HL-60 (cell line): ENCODE data around the gene AKAP7.
"Not testable (repeated sequence)": the region's sequence is repeated elsewhere in the genome, so short reads cannot be mapped to it uniquely, and the experiment has no call there.

Experiments used
- DNase-seq, 2 experiments: peaks; one replicate each; pipeline ENCODE4 v3.0.0-alpha.2; 2010 to 2020; ENCODE audit warnings: low read depth in 1 of 2, low spot score in 1 of 2
- H3K27ac ChIP-seq: fragments of 250-450 bp; sonication (Bioruptor Pico); replicated peaks from 2 replicates; pipeline ENCODE4 v1.5.1; 2020; ENCODE audit warnings: mild to moderate bottlenecking, moderate library complexity
- H3K27me3 ChIP-seq: fragments of 250-450 bp; sonication (Bioruptor Pico); 2 replicates; pipeline ENCODE4 v1.5.1; 2021; ENCODE audit warnings: mild to moderate bottlenecking, moderate library complexity; ENCODE audit not compliant: insufficient read depth, poor library complexity, severe bottlenecking
- H3K4me3 ChIP-seq: replicated peaks from 2 replicates; pipeline ENCODE4 v1.5.1; 2011; ENCODE audit warnings: mild to moderate bottlenecking, control low read depth, low read length; ENCODE audit not compliant: insufficient read depth
- GABPA ChIP-seq: IDR thresholded peaks from 2 replicates; pipeline ENCODE4 v1.6.1; 2012; ENCODE audit warnings: low read depth
- POLR2AphosphoS5 ChIP-seq: IDR thresholded peaks from 2 replicates; pipeline ENCODE4 v1.6.1; 2012; ENCODE audit warnings: low read depth
- SPI1 ChIP-seq: IDR thresholded peaks from 2 replicates; pipeline ENCODE4 v1.6.1; 2012; ENCODE audit warnings: low read depth, mild to moderate bottlenecking, borderline replicate concordance
- TF ChIP-seq, protein P1 (sequence below): IDR thresholded peaks from 2 replicates; pipeline ENCODE4 v1.6.1; 2012; ENCODE audit warnings: low read depth; ENCODE audit not compliant: insufficient replicate concordance
- TF ChIP-seq, protein P2 (sequence below): IDR thresholded peaks from one replicate; pipeline ENCODE4 v1.5.1; 2011; ENCODE audit warnings: low read length, control low read depth, inconsistent platforms; ENCODE audit not compliant: insufficient read depth

The AKAP7 gene

DNA sequence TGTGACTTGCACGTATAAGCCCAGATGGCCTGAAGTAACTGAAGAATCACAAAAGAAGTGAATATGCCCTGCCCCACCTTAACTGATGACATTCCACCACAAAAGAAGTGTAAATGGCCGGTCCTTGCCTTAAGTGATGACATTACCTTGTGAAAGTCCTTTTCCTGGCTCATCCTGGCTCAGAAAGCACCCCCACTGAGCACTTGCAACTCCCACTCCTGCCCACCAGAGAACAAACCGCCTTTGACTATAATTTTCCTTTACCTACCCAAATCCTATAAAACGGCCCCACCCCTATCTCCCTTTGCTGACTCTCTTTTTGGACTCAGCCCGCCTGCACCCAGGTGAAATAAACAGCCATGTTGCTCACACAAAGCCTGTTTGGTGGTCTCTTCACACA is 193.5 kb downstream of the AKAP7 start:
- H3K4me3 ChIP-seq, H3K27ac ChIP-seq, H3K27me3 ChIP-seq, DNase-seq: not testable (repeated sequence)

DNA sequence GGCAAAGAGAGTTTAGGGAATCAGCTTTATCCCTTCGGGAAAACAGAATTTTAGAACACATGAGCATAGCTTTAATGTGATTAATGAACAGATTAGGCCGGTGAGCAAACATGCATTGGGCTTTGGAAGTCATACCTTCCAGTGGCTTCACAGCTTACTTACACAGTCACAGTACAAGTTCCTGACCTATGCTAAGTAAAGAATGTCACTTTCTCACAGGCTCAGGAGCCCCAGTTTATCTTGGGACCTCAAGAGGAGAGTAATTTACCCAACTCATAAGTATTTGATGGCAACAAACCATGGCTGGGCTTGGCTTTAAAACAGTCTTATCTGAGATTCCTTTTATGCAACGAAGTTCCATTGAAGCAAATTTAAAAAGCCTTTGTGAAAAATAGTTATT is 195.9 kb downstream of the AKAP7 start:
- DNase-seq, result no peak
- H3K27ac ChIP-seq, result no peak overlapping the region
- H3K27me3 ChIP-seq, result no peaks in the 10 kb centered on the region
- TF ChIP-seq, protein P1, sequence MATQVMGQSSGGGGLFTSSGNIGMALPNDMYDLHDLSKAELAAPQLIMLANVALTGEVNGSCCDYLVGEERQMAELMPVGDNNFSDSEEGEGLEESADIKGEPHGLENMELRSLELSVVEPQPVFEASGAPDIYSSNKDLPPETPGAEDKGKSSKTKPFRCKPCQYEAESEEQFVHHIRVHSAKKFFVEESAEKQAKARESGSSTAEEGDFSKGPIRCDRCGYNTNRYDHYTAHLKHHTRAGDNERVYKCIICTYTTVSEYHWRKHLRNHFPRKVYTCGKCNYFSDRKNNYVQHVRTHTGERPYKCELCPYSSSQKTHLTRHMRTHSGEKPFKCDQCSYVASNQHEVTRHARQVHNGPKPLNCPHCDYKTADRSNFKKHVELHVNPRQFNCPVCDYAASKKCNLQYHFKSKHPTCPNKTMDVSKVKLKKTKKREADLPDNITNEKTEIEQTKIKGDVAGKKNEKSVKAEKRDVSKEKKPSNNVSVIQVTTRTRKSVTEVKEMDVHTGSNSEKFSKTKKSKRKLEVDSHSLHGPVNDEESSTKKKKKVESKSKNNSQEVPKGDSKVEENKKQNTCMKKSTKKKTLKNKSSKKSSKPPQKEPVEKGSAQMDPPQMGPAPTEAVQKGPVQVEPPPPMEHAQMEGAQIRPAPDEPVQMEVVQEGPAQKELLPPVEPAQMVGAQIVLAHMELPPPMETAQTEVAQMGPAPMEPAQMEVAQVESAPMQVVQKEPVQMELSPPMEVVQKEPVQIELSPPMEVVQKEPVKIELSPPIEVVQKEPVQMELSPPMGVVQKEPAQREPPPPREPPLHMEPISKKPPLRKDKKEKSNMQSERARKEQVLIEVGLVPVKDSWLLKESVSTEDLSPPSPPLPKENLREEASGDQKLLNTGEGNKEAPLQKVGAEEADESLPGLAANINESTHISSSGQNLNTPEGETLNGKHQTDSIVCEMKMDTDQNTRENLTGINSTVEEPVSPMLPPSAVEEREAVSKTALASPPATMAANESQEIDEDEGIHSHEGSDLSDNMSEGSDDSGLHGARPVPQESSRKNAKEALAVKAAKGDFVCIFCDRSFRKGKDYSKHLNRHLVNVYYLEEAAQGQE, result no peak
- TF ChIP-seq GABPA, result no peak
- TF ChIP-seq SPI1, result no peak
- TF ChIP-seq, protein P2, sequence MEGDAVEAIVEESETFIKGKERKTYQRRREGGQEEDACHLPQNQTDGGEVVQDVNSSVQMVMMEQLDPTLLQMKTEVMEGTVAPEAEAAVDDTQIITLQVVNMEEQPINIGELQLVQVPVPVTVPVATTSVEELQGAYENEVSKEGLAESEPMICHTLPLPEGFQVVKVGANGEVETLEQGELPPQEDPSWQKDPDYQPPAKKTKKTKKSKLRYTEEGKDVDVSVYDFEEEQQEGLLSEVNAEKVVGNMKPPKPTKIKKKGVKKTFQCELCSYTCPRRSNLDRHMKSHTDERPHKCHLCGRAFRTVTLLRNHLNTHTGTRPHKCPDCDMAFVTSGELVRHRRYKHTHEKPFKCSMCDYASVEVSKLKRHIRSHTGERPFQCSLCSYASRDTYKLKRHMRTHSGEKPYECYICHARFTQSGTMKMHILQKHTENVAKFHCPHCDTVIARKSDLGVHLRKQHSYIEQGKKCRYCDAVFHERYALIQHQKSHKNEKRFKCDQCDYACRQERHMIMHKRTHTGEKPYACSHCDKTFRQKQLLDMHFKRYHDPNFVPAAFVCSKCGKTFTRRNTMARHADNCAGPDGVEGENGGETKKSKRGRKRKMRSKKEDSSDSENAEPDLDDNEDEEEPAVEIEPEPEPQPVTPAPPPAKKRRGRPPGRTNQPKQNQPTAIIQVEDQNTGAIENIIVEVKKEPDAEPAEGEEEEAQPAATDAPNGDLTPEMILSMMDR, result no peak
- no peak for TF ChIP-seq POLR2AphosphoS5
- no peak overlapping the region for H3K4me3 ChIP-seq

DNA sequence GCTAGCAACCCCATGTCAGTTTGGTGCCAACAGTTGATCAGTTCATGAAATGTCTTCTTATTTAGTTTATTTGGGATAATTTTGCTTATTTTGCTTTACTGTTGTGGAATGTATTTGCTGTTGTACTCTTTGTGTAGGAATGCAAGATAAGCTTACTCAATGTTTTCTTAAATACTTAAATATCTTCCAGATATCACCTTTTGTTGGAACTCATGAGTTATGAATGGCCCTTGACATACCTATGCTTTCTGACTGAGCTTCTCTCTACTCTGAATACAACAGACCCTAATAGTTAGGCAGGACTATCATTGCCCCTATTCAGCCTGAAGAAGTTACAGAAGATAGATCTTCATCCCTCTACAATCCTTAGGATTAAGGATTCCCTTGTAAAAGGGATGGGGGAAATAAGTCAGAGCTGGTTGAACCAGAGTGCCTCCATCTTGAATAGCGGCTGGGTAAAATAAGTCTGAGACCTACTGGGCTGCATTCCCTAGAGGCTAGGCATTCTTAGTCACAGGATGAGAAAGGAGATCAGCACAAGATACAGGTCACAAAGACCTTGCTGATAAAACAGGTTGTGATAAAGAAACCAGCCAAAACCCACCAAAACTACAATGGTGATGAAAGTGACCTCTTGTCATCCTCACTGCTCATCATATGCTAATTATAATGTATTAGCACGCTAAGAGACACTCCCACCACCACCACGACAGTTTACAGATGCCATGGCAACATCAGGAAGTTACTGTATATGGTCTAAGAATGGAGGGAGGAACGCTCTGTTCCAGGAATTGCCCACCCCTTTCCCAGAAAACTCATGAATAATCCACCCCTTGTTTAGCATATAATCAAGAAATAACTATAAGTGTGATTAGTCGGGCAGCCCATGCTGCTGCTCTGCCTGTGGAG is 196.9 kb downstream of the AKAP7 start:
- H3K27ac ChIP-seq, result no peak overlapping the region
- no peak for DNase-seq
- H3K27me3 ChIP-seq, result no peaks in the 10 kb centered on the region
- no peak overlapping the region for H3K4me3 ChIP-seq
- TF ChIP-seq POLR2AphosphoS5 (no peak), GABPA (no peak), SPI1 (no peak)
- TF ChIP-seq, protein P2, result no peak
- TF ChIP-seq, protein P1, result no peak
